ENCODE measurements around the gene SYNDIG1.

SYNDIG1 gene

DNA sequence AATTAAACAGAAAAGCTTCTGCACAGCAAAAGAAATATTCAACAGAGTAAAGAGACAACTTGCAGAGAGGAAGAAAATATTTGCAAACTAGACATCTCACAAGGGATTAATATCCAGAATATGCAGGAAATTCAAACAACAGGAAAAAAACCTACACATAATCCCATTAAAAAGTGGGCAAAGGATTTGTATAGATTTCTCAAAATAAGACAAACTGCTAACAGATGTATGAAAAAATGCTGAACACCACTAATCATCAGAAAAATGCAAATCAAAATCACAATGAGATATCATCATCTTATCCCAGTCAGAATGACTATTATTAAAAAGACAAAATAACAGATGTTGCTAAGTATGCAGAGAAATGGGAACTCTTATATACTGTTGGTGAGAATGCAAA is 129.6 kb downstream of the SYNDIG1 start:
- no peaks in the 10 kb centered on the region for H3K4me1 ChIP-seq (ENCODE audit: control insufficient read depth, insufficient read depth, low read length)
- no peak overlapping the region for H3K4me3 ChIP-seq (ENCODE audit: low read length)
- H3K27ac ChIP-seq (ENCODE audit: low read depth, low read length) = no peak overlapping the region

GRCh38 chr20:24600012-24600411 is 130.6 kb downstream of the SYNDIG1 start:
- H3K36me3 ChIP-seq (ENCODE audit: control insufficient read depth, insufficient read depth, low read length) = no peaks in the 10 kb centered on the region
- no peak overlapping the region for H3K27ac ChIP-seq (ENCODE audit: low read depth, low read length)
- H3K4me3 ChIP-seq (ENCODE audit: low read length) = no peak overlapping the region
- no peaks in the 10 kb centered on the region for H3K27me3 ChIP-seq (ENCODE audit: control insufficient read depth, insufficient read depth, low read length)
- no peak overlapping the region for H3K9ac ChIP-seq (ENCODE audit: low read length)
- no peaks in the 10 kb centered on the region for H3K4me1 ChIP-seq (ENCODE audit: control insufficient read depth, insufficient read depth, low read length)

More for the DNA sequence above, 129.6 kb downstream of the SYNDIG1 start:
- no peaks in the 10 kb centered on the region for H3K36me3 ChIP-seq (ENCODE audit: control insufficient read depth, insufficient read depth, low read length)
- no peaks in the 10 kb centered on the region for H3K27me3 ChIP-seq (ENCODE audit: control insufficient read depth, insufficient read depth, low read length)
- H3K9ac ChIP-seq (ENCODE audit: low read length) = no peak overlapping the region

- Histone ChIP-seq H3K27me3 (ENCODE audit: control insufficient read depth, insufficient read depth, low read length) (no peaks in the 10 kb centered on the region), H3K9ac (ENCODE audit: low read length) (no peak overlapping the region), H3K36me3 (ENCODE audit: control insufficient read depth, insufficient read depth, low read length) (no peaks in the 10 kb centered on the region), H3K27ac (ENCODE audit: low read depth, low read length) (no peak overlapping the region), H3K4me3 (ENCODE audit: low read length) (no peak overlapping the region), H3K4me1 (ENCODE audit: control insufficient read depth, insufficient read depth, low read length) (no peaks in the 10 kb centered on the region)
Observed at GRCh38 chr20:24603454-24603853, 134.0 kb downstream of the SYNDIG1 start.

- Histone ChIP-seq H3K4me3 (ENCODE audit: low read length) (no peak overlapping the region), H3K9ac (ENCODE audit: low read length) (no peak overlapping the region), H3K27ac (ENCODE audit: low read depth, low read length) (no peak overlapping the region), H3K36me3 (ENCODE audit: control insufficient read depth, insufficient read depth, low read length) (no peaks in the 10 kb centered on the region), H3K27me3 (ENCODE audit: control insufficient read depth, insufficient read depth, low read length) (no peaks in the 10 kb centered on the region), H3K4me1 (ENCODE audit: control insufficient read depth, insufficient read depth, low read length) (no peaks in the 10 kb centered on the region)
Observed at GRCh38 chr20:24604966-24605665, 135.7 kb downstream of the SYNDIG1 start.

- H3K4me3 ChIP-seq (ENCODE audit: low read length) = no peak overlapping the region
- no peaks in the 10 kb centered on the region for H3K36me3 ChIP-seq (ENCODE audit: control insufficient read depth, insufficient read depth, low read length)
- no peak overlapping the region for H3K27ac ChIP-seq (ENCODE audit: low read depth, low read length)
- H3K27me3 ChIP-seq (ENCODE audit: control insufficient read depth, insufficient read depth, low read length) = no peaks in the 10 kb centered on the region
- no peak overlapping the region for H3K9ac ChIP-seq (ENCODE audit: low read length)
- H3K4me1 ChIP-seq (ENCODE audit: control insufficient read depth, insufficient read depth, low read length) = no peaks in the 10 kb centered on the region
Observed at GRCh38 chr20:24605937-24606455, 136.6 kb downstream of the SYNDIG1 start.

DNA sequence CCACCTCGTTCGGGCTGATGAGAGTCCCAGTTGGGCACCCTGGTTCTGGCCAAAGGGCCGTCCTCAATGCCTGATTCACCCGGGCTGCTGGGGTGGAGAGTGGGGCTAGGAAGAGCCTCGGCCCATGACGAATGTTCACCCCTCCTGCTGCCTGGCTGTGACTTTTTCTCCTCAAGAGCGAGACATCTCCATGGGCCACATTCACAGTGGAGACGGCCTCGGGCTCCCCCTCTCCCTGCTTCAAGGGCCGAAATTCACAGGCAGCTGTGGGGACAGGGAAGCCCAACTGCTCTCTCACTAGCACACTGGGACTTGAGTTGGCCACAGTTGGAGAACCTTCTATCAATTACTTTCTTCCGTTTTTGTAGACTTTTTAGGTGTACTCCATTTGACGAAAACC is 138.0 kb downstream of the SYNDIG1 start:
- Histone ChIP-seq H3K9ac (ENCODE audit: low read length) (no peak overlapping the region), H3K36me3 (ENCODE audit: control insufficient read depth, insufficient read depth, low read length) (no peaks in the 10 kb centered on the region), H3K27ac (ENCODE audit: low read depth, low read length) (no peak overlapping the region)

DNA sequence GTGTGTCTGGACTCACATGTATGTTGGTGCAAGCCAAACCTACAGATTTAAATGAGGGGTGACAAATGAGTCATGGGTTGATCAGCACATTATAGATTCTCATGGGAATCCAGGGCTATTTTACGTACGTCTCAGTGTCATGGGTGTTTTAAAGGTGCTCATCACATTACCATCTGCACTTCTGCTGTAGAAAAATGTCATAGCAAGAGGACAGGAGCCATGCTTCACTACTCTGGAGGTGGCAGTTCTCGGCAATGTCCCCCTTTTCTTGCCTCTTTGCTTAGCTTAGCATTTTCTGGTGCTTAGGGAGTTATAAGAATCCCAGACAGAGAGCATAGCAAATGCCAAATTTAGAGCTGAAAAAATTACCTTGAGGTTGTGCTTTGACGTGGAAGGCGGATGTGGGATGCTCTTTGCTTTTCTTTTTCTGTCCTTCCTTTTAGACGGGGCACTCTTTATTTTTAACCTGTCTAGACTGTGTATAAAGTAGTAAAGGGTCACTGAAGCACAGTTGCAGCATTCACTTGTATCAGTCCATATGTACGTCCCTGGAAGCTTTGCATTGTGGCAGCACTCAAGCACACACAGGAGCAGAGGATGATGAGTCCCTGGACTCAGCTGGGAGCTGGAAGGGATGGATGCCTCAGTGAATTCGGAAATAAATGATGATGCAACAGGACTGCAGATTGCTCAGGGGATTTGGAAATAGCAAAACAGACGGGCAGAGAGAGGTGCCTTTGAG is 139.7 kb downstream of the SYNDIG1 start:
- Histone ChIP-seq H3K36me3 (ENCODE audit: control insufficient read depth, insufficient read depth, low read length) (no peaks in the 10 kb centered on the region), H3K4me3 (ENCODE audit: low read length) (no peak overlapping the region), H3K27ac (ENCODE audit: low read depth, low read length) (no peak overlapping the region), H3K27me3 (ENCODE audit: control insufficient read depth, insufficient read depth, low read length) (no peaks in the 10 kb centered on the region), H3K4me1 (ENCODE audit: control insufficient read depth, insufficient read depth, low read length) (no peaks in the 10 kb centered on the region), H3K9ac (ENCODE audit: low read length) (no peak overlapping the region)

More for the DNA sequence above, 138.0 kb downstream of the SYNDIG1 start:
- Histone ChIP-seq H3K4me1 (ENCODE audit: control insufficient read depth, insufficient read depth, low read length) (no peaks in the 10 kb centered on the region), H3K4me3 (ENCODE audit: low read length) (no peak overlapping the region), H3K27me3 (ENCODE audit: control insufficient read depth, insufficient read depth, low read length) (no peaks in the 10 kb centered on the region)

DNA sequence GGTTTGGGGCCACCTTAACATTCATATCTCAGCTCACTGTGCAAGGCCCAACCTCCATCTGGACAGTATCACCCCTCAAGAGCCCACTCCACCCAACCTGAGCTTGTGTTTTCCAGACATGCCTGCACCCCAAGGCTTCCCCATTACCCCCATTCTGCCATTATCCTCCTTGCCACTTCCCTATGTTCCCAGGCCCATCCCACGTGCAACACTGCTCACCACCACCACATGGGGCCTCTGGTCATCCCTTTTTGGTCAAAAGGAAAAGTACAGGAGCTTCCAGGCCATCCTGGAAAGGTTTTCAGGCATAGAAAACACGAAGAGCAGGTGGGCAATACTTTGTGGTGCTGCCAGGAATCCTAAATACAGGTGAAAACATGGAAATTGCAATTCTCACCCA is 140.3 kb downstream of the SYNDIG1 start:
- H3K4me1 ChIP-seq (ENCODE audit: control insufficient read depth, insufficient read depth, low read length) = no peaks in the 10 kb centered on the region
- H3K36me3 ChIP-seq (ENCODE audit: control insufficient read depth, insufficient read depth, low read length) = no peaks in the 10 kb centered on the region
- H3K27me3 ChIP-seq (ENCODE audit: control insufficient read depth, insufficient read depth, low read length) = no peaks in the 10 kb centered on the region
- no peak overlapping the region for H3K9ac ChIP-seq (ENCODE audit: low read length)
- no peak overlapping the region for H3K27ac ChIP-seq (ENCODE audit: low read depth, low read length)
- no peak overlapping the region for H3K4me3 ChIP-seq (ENCODE audit: low read length)

DNA sequence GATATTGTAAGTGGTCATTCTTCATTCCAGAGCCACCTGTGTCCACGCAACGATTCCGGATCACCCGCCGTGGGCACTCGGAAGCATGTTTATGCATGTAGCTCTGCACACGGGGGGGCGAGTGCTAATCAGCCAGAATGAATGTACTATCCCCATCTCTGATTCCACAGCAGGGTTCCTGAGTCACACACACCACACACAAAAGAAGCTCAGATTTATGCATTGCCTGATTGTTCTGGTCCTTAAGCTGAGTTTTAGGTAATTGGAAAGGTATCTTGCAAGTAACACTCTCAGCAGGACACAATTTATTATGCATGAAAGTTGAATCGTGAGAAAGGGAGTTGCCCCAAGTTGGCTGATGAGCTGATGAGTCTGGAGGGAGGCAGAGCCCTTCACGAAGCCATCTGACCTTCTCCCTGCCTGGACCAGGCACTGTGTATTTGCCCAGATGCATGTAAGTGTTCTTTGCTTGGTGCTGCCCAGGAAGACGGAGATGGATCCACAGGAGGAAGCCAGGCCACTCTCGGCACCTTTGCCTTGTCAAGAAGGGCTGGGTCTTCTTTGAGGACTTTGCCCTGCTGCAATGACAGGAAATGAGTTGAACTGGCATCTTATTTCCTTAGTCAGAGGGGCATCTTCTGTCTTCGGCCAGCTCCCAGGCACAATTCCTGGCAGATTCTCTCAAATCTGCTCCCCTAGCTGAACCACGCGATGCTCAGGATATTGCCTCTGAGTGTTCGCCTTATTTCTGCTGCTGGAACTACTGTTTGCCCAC is 141.1 kb downstream of the SYNDIG1 start:
- no peak overlapping the region for H3K27ac ChIP-seq (ENCODE audit: low read depth, low read length)
- H3K36me3 ChIP-seq (ENCODE audit: control insufficient read depth, insufficient read depth, low read length) = no peaks in the 10 kb centered on the region
- H3K27me3 ChIP-seq (ENCODE audit: control insufficient read depth, insufficient read depth, low read length) = no peaks in the 10 kb centered on the region
- H3K4me3 ChIP-seq (ENCODE audit: low read length) = no peak overlapping the region
- H3K9ac ChIP-seq (ENCODE audit: low read length) = no peak overlapping the region
- no peaks in the 10 kb centered on the region for H3K4me1 ChIP-seq (ENCODE audit: control insufficient read depth, insufficient read depth, low read length)

- no peaks in the 10 kb centered on the region for H3K4me1 ChIP-seq (ENCODE audit: control insufficient read depth, insufficient read depth, low read length)
- H3K9ac ChIP-seq (ENCODE audit: low read length) = no peak overlapping the region
- H3K27me3 ChIP-seq (ENCODE audit: control insufficient read depth, insufficient read depth, low read length) = peaks cover 2% of the 10 kb centered on the region
- H3K27ac ChIP-seq (ENCODE audit: low read depth, low read length) = no peak overlapping the region
- no peak overlapping the region for H3K4me3 ChIP-seq (ENCODE audit: low read length)
- no peaks in the 10 kb centered on the region for H3K36me3 ChIP-seq (ENCODE audit: control insufficient read depth, insufficient read depth, low read length)
Observed at GRCh38 chr20:24611360-24612140, 142.1 kb downstream of the SYNDIG1 start.

DNA sequence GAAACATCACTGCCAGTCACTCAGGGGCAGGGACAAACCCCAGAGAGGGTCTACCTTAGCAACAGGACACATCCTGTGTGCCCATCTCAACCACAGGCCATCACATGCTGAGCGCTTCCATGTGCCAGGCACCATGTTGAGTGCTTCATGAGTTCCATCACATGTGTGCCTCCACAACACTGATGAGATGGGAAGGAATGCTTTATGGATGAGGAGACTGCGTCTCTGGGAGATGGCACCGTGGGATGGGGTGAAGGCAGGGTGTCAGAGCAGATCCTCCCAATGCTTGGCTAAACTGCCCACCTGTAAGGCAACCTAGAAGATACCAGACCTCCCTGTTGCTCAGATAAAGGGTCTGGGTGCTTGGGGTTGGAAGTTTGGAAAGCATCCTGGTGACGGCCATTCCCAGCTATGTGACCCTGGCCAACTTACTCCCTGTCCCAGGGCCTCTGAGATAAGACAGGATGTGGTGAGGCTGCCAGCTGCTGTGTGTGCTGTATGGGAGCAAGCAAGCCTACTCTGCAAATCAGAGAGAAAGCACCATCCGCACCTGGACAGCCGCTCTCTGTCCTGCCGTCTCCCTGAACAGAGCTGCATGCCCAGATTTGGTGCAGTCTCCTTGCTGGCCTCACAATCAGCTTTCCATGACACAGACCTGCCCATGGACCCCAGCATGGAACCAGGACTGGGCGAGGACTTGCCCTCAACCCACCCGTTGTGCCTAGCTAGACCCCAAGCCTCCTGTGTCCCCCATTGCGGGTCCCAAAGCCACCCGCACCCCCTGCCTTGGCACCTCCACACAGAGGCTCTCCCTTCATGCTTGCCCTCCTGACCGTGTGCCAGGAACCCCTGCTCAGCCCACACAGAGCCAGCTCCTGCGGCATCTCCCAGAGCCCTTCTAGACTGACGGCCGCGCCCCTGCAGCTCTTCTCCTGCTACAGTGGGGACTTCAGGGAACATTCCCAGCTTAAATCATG is 143.7 kb downstream of the SYNDIG1 start:
- Histone ChIP-seq H3K4me3 (ENCODE audit: low read length) (no peak overlapping the region), H3K9ac (ENCODE audit: low read length) (no peak overlapping the region), H3K36me3 (ENCODE audit: control insufficient read depth, insufficient read depth, low read length) (no peaks in the 10 kb centered on the region), H3K27me3 (ENCODE audit: control insufficient read depth, insufficient read depth, low read length) (peaks cover 4% of the 10 kb centered on the region), H3K4me1 (ENCODE audit: control insufficient read depth, insufficient read depth, low read length) (no peaks in the 10 kb centered on the region), H3K27ac (ENCODE audit: low read depth, low read length) (no peak overlapping the region)
